K562 (cell line): ENCODE results near the gene SAMD10. TPM values are rescaled to one million over a fixed set of nuclear protein-coding genes. Genes with fewer than 3 reads are reported as not detected.

Experiments
- FUS ChIP-seq: fragments of 200-400 bp; formaldehyde crosslinking; optimal IDR thresholded peaks from 2 replicates; pipeline ENCODE3; 2017; ENCODE audit warnings: low read depth, low read length
- HDAC1 ChIP-seq, 2 experiments: fragments of 450-650 bp; IDR thresholded peaks; 2 replicates each; pipeline ENCODE4 v1.6.1; 2016 to 2017; ENCODE audit warnings: inconsistent platforms in 1 of 2, mild to moderate bottlenecking in 1 of 2, moderate library complexity in 1 of 2
- PRPF4 ChIP-seq: fragments of 200-400 bp; formaldehyde crosslinking; IDR thresholded peaks from one replicate; pipeline ENCODE4 v1.6.1; 2017; ENCODE audit warnings: low read length, low read depth, mild to moderate bottlenecking; ENCODE audit not compliant: insufficient read depth, poor library complexity, severe bottlenecking
- RBM15 ChIP-seq: fragments of 200-400 bp; formaldehyde crosslinking; IDR thresholded peaks from 2 replicates; pipeline ENCODE4 v1.6.1; 2018; ENCODE audit warnings: mild to moderate bottlenecking, low read length, moderate library complexity; ENCODE audit not compliant: insufficient read depth
- ZBTB40 ChIP-seq, 2 experiments: fragments of 450-650 bp in 1 of 2; sonication (generic) in 1 of 2; formaldehyde crosslinking in 1 of 2; IDR thresholded peaks; 2 replicates each; pipeline versions ENCODE4 v1.7.1 to v1.9.0; 2016 to 2022; ENCODE audit warnings: inconsistent platforms in 1 of 2, mild to moderate bottlenecking in 1 of 2, missing genetic modification reagents in 1 of 2
- ZNF766 ChIP-seq: fragments of 200-800 bp; sonication (Bioruptor generic); conservative IDR thresholded peaks from 2 replicates; pipeline ENCODE4 v1.6.1; 2016; ENCODE audit warnings: missing genetic modification characterization, missing compliant biosample characterization
- polyA plus RNA-seq, 8 experiments: library from polyadenylated mRNA; depleted of rRNA in 4 of 8; stranded (reverse) in 5 of 8; unstranded in 3 of 8; fragments of >200 nt; fragmentation: Nextera tagmentation in 2 of 8; fragmentation: Illumina TruSeq in 1 of 8; extraction: Ambion mirVana in 2 of 8; extraction: Trizol in 1 of 8; gene quantifications; 2 replicates each; pipeline versions ENCODE4 v1.2.1 to v1.2.3, GENCODE V29; 2011 to 2014; ENCODE audit warnings: inconsistent platforms in 1 of 8, missing spikeins in 1 of 8
- total RNA-seq, 7 experiments: library from RNA; depleted of rRNA in 6 of 7; stranded (reverse); fragments of >200 nt in 6 of 7; fragmentation: Illumina TruSeq in 2 of 7; extraction: Trizol in 2 of 7; gene quantifications; 2 replicates each; pipeline versions ENCODE4 v1.2.1 to v1.2.3, GENCODE V29; 2011 to 2021; ENCODE audit warnings: low replicate concordance in 1 of 7
- TF ChIP-seq, protein P1 (sequence below): IDR thresholded peaks from 2 replicates; pipeline ENCODE4 v1.6.1; 2016; ENCODE audit warnings: missing genetic modification characterization, missing compliant biosample characterization

Gene SAMD10
- total and polyA plus RNA-seq, 9 of the 15 experiments (the other 6 are each of a cell fraction or from before 2014, with no cell fraction given) = 0.37 to 15.2 (median 4.8) TPM

- TF ChIP-seq ZBTB40 (IDR thresholded peaks at IDR 0.05) (no peak), ZBTB40 (CRISPR knock-in tag; IDR thresholded peaks at IDR 0.05) (no peak), PRPF4 (no peak), RBM15 (no peak), FUS (no peak), ZNF766 (no peak), HDAC1 (IDR thresholded peaks at IDR 0.05) (0 out of 4 replicates have a peak, but pooled peaks of 1 of the 2 experiments have one; percentile 25)
- TF ChIP-seq, protein P1, sequence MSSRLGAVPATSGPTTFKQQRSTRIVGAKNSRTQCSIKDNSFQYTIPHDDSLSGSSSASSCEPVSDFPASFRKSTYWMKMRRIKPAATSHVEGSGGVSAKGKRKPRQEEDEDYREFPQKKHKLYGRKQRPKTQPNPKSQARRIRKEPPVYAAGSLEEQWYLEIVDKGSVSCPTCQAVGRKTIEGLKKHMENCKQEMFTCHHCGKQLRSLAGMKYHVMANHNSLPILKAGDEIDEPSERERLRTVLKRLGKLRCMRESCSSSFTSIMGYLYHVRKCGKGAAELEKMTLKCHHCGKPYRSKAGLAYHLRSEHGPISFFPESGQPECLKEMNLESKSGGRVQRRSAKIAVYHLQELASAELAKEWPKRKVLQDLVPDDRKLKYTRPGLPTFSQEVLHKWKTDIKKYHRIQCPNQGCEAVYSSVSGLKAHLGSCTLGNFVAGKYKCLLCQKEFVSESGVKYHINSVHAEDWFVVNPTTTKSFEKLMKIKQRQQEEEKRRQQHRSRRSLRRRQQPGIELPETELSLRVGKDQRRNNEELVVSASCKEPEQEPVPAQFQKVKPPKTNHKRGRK (tag) = peak; percentile 91
These were observed 8.6 kb downstream of the SAMD10 start (continued) for GRCh38 chr20:63970714-63971431.
